Loucy (cell line): Measurements from ENCODE around the gene KCNJ6.

Source experiments
- H2AFZ ChIP-seq: fragments of 200-600 bp; sonication (generic); 2 replicates; pipeline ENCODE4 v1.6.0; 2016; ENCODE audit warnings: antibody characterized with exemption, mild to moderate bottlenecking, low read length, moderate library complexity
- H3F3A ChIP-seq: fragments of 200-600 bp; 2 replicates; pipeline ENCODE4 v1.6.0; 2016; ENCODE audit warnings: antibody characterized with exemption, low read depth, mild to moderate bottlenecking
- H3K27me3 ChIP-seq: fragments of 200-600 bp; sonication (generic); 2 replicates; pipeline ENCODE4 v1.6.1; 2014; ENCODE audit warnings: low read length, mild to moderate bottlenecking; ENCODE audit not compliant: insufficient read depth, poor library complexity, severe bottlenecking
- H3K36me3 ChIP-seq: fragments of 200-600 bp; sonication (generic); 2 replicates; pipeline ENCODE4 v1.6.1; 2016; ENCODE audit warnings: low read length; ENCODE audit not compliant: insufficient read depth
- H3K4me1 ChIP-seq: fragments of 200-600 bp; sonication (generic); 2 replicates; pipeline ENCODE4 v1.5.1; 2014; ENCODE audit warnings: low read length, mild to moderate bottlenecking; ENCODE audit not compliant: insufficient read depth, poor library complexity, severe bottlenecking
- H3K4me2 ChIP-seq: fragments of 200-600 bp; sonication (generic); 2 replicates; pipeline ENCODE4 v1.6.0; 2014; ENCODE audit warnings: antibody characterized with exemption, low read length, low read depth, mild to moderate bottlenecking; ENCODE audit not compliant: poor library complexity, severe bottlenecking
- H3K4me3 ChIP-seq: fragments of 200-600 bp; sonication (generic); 2 replicates; pipeline ENCODE4 v1.5.1; 2014; ENCODE audit warnings: low read length, mild to moderate bottlenecking, mixed read lengths; ENCODE audit not compliant: poor library complexity, severe bottlenecking
- H3K79me2 ChIP-seq: fragments of 200-600 bp; sonication (generic); 2 replicates; pipeline ENCODE4 v1.6.1; 2014; ENCODE audit warnings: low read length; ENCODE audit not compliant: insufficient read depth
- H3K9ac ChIP-seq: fragments of 200-600 bp; sonication (generic); 2 replicates; pipeline ENCODE4 v1.6.0; 2014; ENCODE audit warnings: mild to moderate bottlenecking, low read depth, low read length, moderate library complexity; ENCODE audit not compliant: poor library complexity, severe bottlenecking
- H3K9me2 ChIP-seq: fragments of 200-600 bp; sonication (generic); replicated peaks from 2 replicates; pipeline ENCODE4 v1.6.1; 2016; ENCODE audit warnings: low read depth, low read length, mixed read lengths
- H3K9me3 ChIP-seq: fragments of 200-600 bp; sonication (generic); 2 replicates; pipeline ENCODE4 v1.6.1; 2014; ENCODE audit warnings: mild to moderate bottlenecking, antibody characterized with exemption, low read length, low read depth; ENCODE audit not compliant: insufficient read depth
- H4K20me1 ChIP-seq: fragments of 200-600 bp; sonication (generic); 2 replicates; pipeline ENCODE4 v1.6.0; 2014; ENCODE audit warnings: antibody characterized with exemption, low read length, mild to moderate bottlenecking; ENCODE audit not compliant: insufficient read depth, poor library complexity, severe bottlenecking
- CTCF ChIP-seq: fragments of 200-600 bp; sonication (generic); conservative IDR thresholded peaks from 2 replicates; pipeline ENCODE4 v1.5.1; 2014; ENCODE audit warnings: mild to moderate bottlenecking, antibody characterized with exemption, low read length
- EZH2phosphoT487 ChIP-seq: fragments of 200-600 bp; IDR thresholded peaks from 2 replicates; pipeline ENCODE4 v1.6.1; 2018; ENCODE audit warnings: antibody characterized with exemption, mild to moderate bottlenecking, moderate library complexity, borderline replicate concordance

The KCNJ6 gene

GRCh38 chr21:37601915-37602314 lies 314.3 kb downstream of the KCNJ6 start:
- TF ChIP-seq CTCF (no peak), EZH2phosphoT487 (no peak)

GRCh38 chr21:37601027-37601426 lies 315.2 kb downstream of the KCNJ6 start:
- H3K4me1 ChIP-seq, result no peaks in the 10 kb centered on the region
- no peaks in the 10 kb centered on the region for H4K20me1 ChIP-seq
- no peak overlapping the region for H2AFZ ChIP-seq
- no peaks in the 10 kb centered on the region for H3F3A ChIP-seq
- no peaks in the 10 kb centered on the region for H3K9me2 ChIP-seq
- no peaks in the 10 kb centered on the region for H3K79me2 ChIP-seq
- TF ChIP-seq EZH2phosphoT487, result no peak
- no peak for TF ChIP-seq CTCF
- no peak overlapping the region for H3K4me2 ChIP-seq
- no peaks in the 10 kb centered on the region for H3K9me3 ChIP-seq
- H3K36me3 ChIP-seq, result no peaks in the 10 kb centered on the region
- H3K9ac ChIP-seq, result no peak overlapping the region
- H3K4me3 ChIP-seq, result no peak overlapping the region
- H3K27me3 ChIP-seq, result no peaks in the 10 kb centered on the region

More at GRCh38 chr21:37601915-37602314, 314.3 kb downstream of the KCNJ6 start:
- H3K9me3 ChIP-seq, result no peaks in the 10 kb centered on the region
- no peaks in the 10 kb centered on the region for H3K79me2 ChIP-seq
- H2AFZ ChIP-seq, result no peak overlapping the region
- no peaks in the 10 kb centered on the region for H3K36me3 ChIP-seq
- no peaks in the 10 kb centered on the region for H3K4me1 ChIP-seq
- no peaks in the 10 kb centered on the region for H4K20me1 ChIP-seq
- no peaks in the 10 kb centered on the region for H3K9me2 ChIP-seq
- H3K9ac ChIP-seq, result no peak overlapping the region
- no peak overlapping the region for H3K4me2 ChIP-seq
- no peaks in the 10 kb centered on the region for H3F3A ChIP-seq
- no peaks in the 10 kb centered on the region for H3K27me3 ChIP-seq
- H3K4me3 ChIP-seq, result no peak overlapping the region

GRCh38 chr21:37595944-37596343 lies 320.3 kb downstream of the KCNJ6 start:
- Histone ChIP-seq H2AFZ (no peak overlapping the region), H3K27me3 (no peaks in the 10 kb centered on the region), H3K9me2 (no peaks in the 10 kb centered on the region), H3F3A (no peaks in the 10 kb centered on the region), H3K36me3 (no peaks in the 10 kb centered on the region), H3K9me3 (no peaks in the 10 kb centered on the region), H3K4me3 (no peak overlapping the region), H3K9ac (no peak overlapping the region), H3K4me2 (no peak overlapping the region), H3K4me1 (peaks cover 11% of the 10 kb centered on the region), H4K20me1 (no peaks in the 10 kb centered on the region), H3K79me2 (no peaks in the 10 kb centered on the region)
- no peak for TF ChIP-seq EZH2phosphoT487
- TF ChIP-seq CTCF, result no peak
